ENCODE results near the gene DLG1. TPM values are rescaled to one million over a fixed set of nuclear protein-coding genes. Genes with fewer than 3 reads are reported as not detected.

Gene DLG1
- total RNA-seq, 1 experiment from 2014 or later = 107 TPM

DNA sequence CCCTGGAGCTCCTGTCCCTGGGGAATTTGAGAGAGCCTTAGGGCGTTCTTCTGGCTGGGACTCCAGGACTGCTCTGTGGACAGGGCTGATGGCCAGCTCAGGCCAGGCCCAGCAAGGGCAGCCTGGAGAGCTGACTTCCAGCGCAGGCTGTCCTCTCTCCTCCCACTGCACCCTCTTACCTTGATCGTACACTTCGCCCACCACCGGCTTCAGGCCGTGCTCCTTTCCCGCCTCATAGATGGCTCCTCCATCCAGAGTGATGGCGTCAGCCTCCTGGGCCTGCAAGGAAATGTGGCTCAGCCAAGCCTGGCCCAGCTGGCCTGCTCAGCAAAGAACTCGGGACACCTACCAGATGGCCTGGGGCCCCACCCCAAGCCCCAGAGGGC is 271.9 kb downstream of the DLG1 start:
- no TSS peak for BruUV-seq (replicated peaks)
- Histone ChIP-seq H3K27ac (ENCODE audit: low read depth, low read length, poor library complexity, severe bottlenecking) (no peak overlapping the region), H3K4me3 (ENCODE audit: low read depth, low read length, poor library complexity, severe bottlenecking) (no peak overlapping the region), H3K9me3 (ENCODE audit: low read depth, low read length, poor library complexity, severe bottlenecking) (no peaks in the 10 kb centered on the region), H3K27me3 (replicated peaks; ENCODE audit: insufficient read depth, low read depth, low read length, poor library complexity) (no peaks in the 10 kb centered on the region), H3K4me1 (ENCODE audit: insufficient read depth, low read length, poor library complexity, severe bottlenecking) (peaks cover 4% of the 10 kb centered on the region), H3K36me3 (ENCODE audit: insufficient read depth, low read length, poor library complexity, severe bottlenecking) (no peaks in the 10 kb centered on the region)
- POLR2A ChIA-PET (ENCODE audit: low non-redundant PET) = no interaction called here
- intact Hi-C loops (cut with micrococcal nuclease; ENCODE audit: unreplicated experiment) = no loop called here
- CTCF ChIA-PET = no interaction called here
- no peak for DNase-seq (ENCODE audit: low spot score)
- no peak for TF ChIP-seq EZH2 (IDR thresholded peaks at IDR 0.05; ENCODE audit: borderline replicate concordance, low read depth, low read length, poor library complexity, severe bottlenecking)
- TF ChIP-seq, protein P1, sequence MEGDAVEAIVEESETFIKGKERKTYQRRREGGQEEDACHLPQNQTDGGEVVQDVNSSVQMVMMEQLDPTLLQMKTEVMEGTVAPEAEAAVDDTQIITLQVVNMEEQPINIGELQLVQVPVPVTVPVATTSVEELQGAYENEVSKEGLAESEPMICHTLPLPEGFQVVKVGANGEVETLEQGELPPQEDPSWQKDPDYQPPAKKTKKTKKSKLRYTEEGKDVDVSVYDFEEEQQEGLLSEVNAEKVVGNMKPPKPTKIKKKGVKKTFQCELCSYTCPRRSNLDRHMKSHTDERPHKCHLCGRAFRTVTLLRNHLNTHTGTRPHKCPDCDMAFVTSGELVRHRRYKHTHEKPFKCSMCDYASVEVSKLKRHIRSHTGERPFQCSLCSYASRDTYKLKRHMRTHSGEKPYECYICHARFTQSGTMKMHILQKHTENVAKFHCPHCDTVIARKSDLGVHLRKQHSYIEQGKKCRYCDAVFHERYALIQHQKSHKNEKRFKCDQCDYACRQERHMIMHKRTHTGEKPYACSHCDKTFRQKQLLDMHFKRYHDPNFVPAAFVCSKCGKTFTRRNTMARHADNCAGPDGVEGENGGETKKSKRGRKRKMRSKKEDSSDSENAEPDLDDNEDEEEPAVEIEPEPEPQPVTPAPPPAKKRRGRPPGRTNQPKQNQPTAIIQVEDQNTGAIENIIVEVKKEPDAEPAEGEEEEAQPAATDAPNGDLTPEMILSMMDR (conservative IDR thresholded peaks at IDR 0.05; ENCODE audit: low read depth, low read length) = no peak

GRCh38 chr3:197025736-197026480 is 272.5 kb downstream of the DLG1 start:
- no peak for DNase-seq (ENCODE audit: low spot score)
- Histone ChIP-seq H3K4me1 (ENCODE audit: insufficient read depth, low read length, poor library complexity, severe bottlenecking) (no peaks in the 10 kb centered on the region), H3K36me3 (ENCODE audit: insufficient read depth, low read length, poor library complexity, severe bottlenecking) (no peaks in the 10 kb centered on the region), H3K9me3 (ENCODE audit: low read depth, low read length, poor library complexity, severe bottlenecking) (no peaks in the 10 kb centered on the region), H3K27me3 (replicated peaks; ENCODE audit: insufficient read depth, low read depth, low read length, poor library complexity) (no peaks in the 10 kb centered on the region), H3K4me3 (ENCODE audit: low read depth, low read length, poor library complexity, severe bottlenecking) (no peak overlapping the region), H3K27ac (ENCODE audit: low read depth, low read length, poor library complexity, severe bottlenecking) (no peak overlapping the region)
- CTCF ChIA-PET = no interaction called here
- BruUV-seq (replicated peaks) = no TSS peak
- TF ChIP-seq, protein P1 (conservative IDR thresholded peaks at IDR 0.05; ENCODE audit: low read depth, low read length) = no peak
- TF ChIP-seq EZH2 (IDR thresholded peaks at IDR 0.05; ENCODE audit: borderline replicate concordance, low read depth, low read length, poor library complexity, severe bottlenecking) = no peak
- intact Hi-C loops (cut with micrococcal nuclease; ENCODE audit: unreplicated experiment) = no loop called here
- POLR2A ChIA-PET (ENCODE audit: low non-redundant PET) = no interaction called here

GRCh38 chr3:197024881-197025735 is 273.3 kb downstream of the DLG1 start:
- H3K4me1 ChIP-seq (ENCODE audit: insufficient read depth, low read length, poor library complexity, severe bottlenecking) = no peaks in the 10 kb centered on the region
- ChIA-PET CTCF (no interaction called here), POLR2A (ENCODE audit: low non-redundant PET) (no interaction called here)
- DNase-seq (ENCODE audit: low spot score) = no peak
- H3K36me3 ChIP-seq (ENCODE audit: insufficient read depth, low read length, poor library complexity, severe bottlenecking) = no peaks in the 10 kb centered on the region
- no TSS peak for BruUV-seq (replicated peaks)
- no peak for TF ChIP-seq EZH2 (IDR thresholded peaks at IDR 0.05; ENCODE audit: borderline replicate concordance, low read depth, low read length, poor library complexity, severe bottlenecking)
- TF ChIP-seq, protein P1 (conservative IDR thresholded peaks at IDR 0.05; ENCODE audit: low read depth, low read length) = no peak
- no peaks in the 10 kb centered on the region for H3K27me3 ChIP-seq (replicated peaks; ENCODE audit: insufficient read depth, low read depth, low read length, poor library complexity)
- intact Hi-C loops (cut with micrococcal nuclease; ENCODE audit: unreplicated experiment) = no loop called here
- H3K4me3 ChIP-seq (ENCODE audit: low read depth, low read length, poor library complexity, severe bottlenecking) = no peak overlapping the region
- no peak overlapping the region for H3K27ac ChIP-seq (ENCODE audit: low read depth, low read length, poor library complexity, severe bottlenecking)
- H3K9me3 ChIP-seq (ENCODE audit: low read depth, low read length, poor library complexity, severe bottlenecking) = no peaks in the 10 kb centered on the region
